IMR-90 (cell line): ENCODE measurements around the gene TMEM92. TPM values are rescaled to one million over a fixed set of nuclear protein-coding genes. Genes with fewer than 3 reads are reported as not detected.

Source experiments
- ATAC-seq: fragments of 200-7000 bp; cut with Tn5 transposase; 2 replicates; pipeline ENCODE4 v1.9.1; 2020; ENCODE audit warnings: low read depth, mild to moderate bottlenecking, moderate library complexity
- BruUV-seq: library from RNA; stranded (reverse); fragments of 400-500 nt; replicated peaks from 2 replicates; lab custom pipeline; 2021; lab: Mats Ljungman, UMichigan
- CTCF ChIA-PET: fragments of 300-600 bp; formaldehyde crosslinking; extraction: SDS; loops from one replicate; lab custom pipeline; 2021; ENCODE audit warnings: antibody characterized with exemption; lab: Yijun Ruan, JAX
- POLR2A ChIA-PET: fragments of 300-600 bp; sonication (Branson Sonifier 250); formaldehyde crosslinking; loops from one replicate; lab custom pipeline; 2022; ENCODE audit warnings: antibody characterized with exemption; ENCODE audit not compliant: unreplicated experiment; lab: Charles Lee
- DNase-seq: peaks from one replicate; pipeline ENCODE4 v3.0.0; 2013
- H2AFZ ChIP-seq: replicated peaks from 2 replicates; pipeline ENCODE3; 2013; ENCODE audit warnings: low read length, mild to moderate bottlenecking; ENCODE audit not compliant: poor library complexity
- H2AK5ac ChIP-seq: 2 replicates; pipeline ENCODE4 v1.6.1; 2013; ENCODE audit warnings: low read depth, low read length, inconsistent platforms
- H2AK9ac ChIP-seq: replicated peaks from 2 replicates; pipeline ENCODE3; 2013; ENCODE audit warnings: mild to moderate bottlenecking, low read depth, low read length, moderate library complexity; ENCODE audit not compliant: poor library complexity
- H2BK120ac ChIP-seq: 2 replicates; pipeline ENCODE4 v1.6.1; 2013; ENCODE audit warnings: low read depth, low read length, inconsistent platforms
- H2BK15ac ChIP-seq: 3 replicates; pipeline ENCODE4 v1.6.1; 2013; ENCODE audit warnings: low read depth, low read length, inconsistent platforms
- H2BK20ac ChIP-seq: 2 replicates; pipeline ENCODE4 v1.6.1; 2013; ENCODE audit warnings: low read depth, mild to moderate bottlenecking, inconsistent platforms, low read length, moderate library complexity
- H2BK5ac ChIP-seq: 2 replicates; pipeline ENCODE4 v1.6.1; 2013; ENCODE audit warnings: mild to moderate bottlenecking, low read depth, low read length, inconsistent platforms; ENCODE audit not compliant: poor library complexity, severe bottlenecking
- H3K14ac ChIP-seq: replicated peaks from 2 replicates; pipeline ENCODE4 v1.6.1; 2013; ENCODE audit warnings: low read depth, low read length, inconsistent platforms
- H3K18ac ChIP-seq: 2 replicates; pipeline ENCODE4 v1.6.1; 2013; ENCODE audit warnings: low read depth, low read length, control low read depth
- H3K23ac ChIP-seq: 2 replicates; pipeline ENCODE4 v1.6.1; 2013; ENCODE audit warnings: low read depth, low read length, inconsistent platforms
- H3K27ac ChIP-seq: 2 replicates; pipeline ENCODE4 v1.5.1; 2013; ENCODE audit warnings: mild to moderate bottlenecking, control low read depth, low read length; ENCODE audit not compliant: insufficient read depth
- H3K27me3 ChIP-seq: 2 replicates; pipeline ENCODE4 v1.6.1; 2013; ENCODE audit warnings: low read length; ENCODE audit not compliant: control insufficient read depth, insufficient read depth
- H3K36me3 ChIP-seq: 2 replicates; pipeline ENCODE4 v1.6.1; 2013; ENCODE audit warnings: low read length, mixed read lengths; ENCODE audit not compliant: control insufficient read depth, insufficient read depth
- H3K4ac ChIP-seq: 2 replicates; pipeline ENCODE4 v1.6.1; 2013; ENCODE audit warnings: low read depth, low read length, inconsistent platforms
- H3K4me1 ChIP-seq: 2 replicates; pipeline ENCODE4 v1.6.1; 2013; ENCODE audit warnings: low read length, mixed read lengths; ENCODE audit not compliant: control insufficient read depth, insufficient read depth
- H3K4me2 ChIP-seq: 2 replicates; pipeline ENCODE4 v1.6.1; 2013; ENCODE audit warnings: low read depth, mild to moderate bottlenecking, control low read depth, low read length, moderate library complexity
- H3K4me3 ChIP-seq: 2 replicates; pipeline ENCODE4 v1.5.1; 2013; ENCODE audit warnings: low read depth, mild to moderate bottlenecking, control low read depth, low read length, moderate library complexity; ENCODE audit not compliant: insufficient read depth
- H3K56ac ChIP-seq: 2 replicates; pipeline ENCODE4 v1.6.1; 2013; ENCODE audit warnings: low read length, inconsistent platforms; ENCODE audit not compliant: insufficient read depth; ENCODE audit errors: extremely low read depth
- H3K79me1 ChIP-seq, 2 experiments: 2 replicates each; pipeline ENCODE4 v1.6.1; 2013; ENCODE audit warnings: low read length in 2 of 2, inconsistent platforms in 1 of 2, low read depth in 1 of 2
- H3K9ac ChIP-seq: 2 replicates; pipeline ENCODE4 v1.6.1; 2013; ENCODE audit warnings: low read depth, low read length, control low read depth
- H3K9me1 ChIP-seq: 2 replicates; pipeline ENCODE4 v1.6.1; 2013; ENCODE audit warnings: low read length, inconsistent platforms; ENCODE audit not compliant: insufficient read depth
- H3K9me3 ChIP-seq: 2 replicates; pipeline ENCODE4 v1.6.1; 2013; ENCODE audit warnings: low read length; ENCODE audit not compliant: control insufficient read depth, insufficient read depth
- H4K20me1 ChIP-seq: 2 replicates; pipeline ENCODE4 v1.6.1; 2013; ENCODE audit warnings: low read length, inconsistent platforms; ENCODE audit not compliant: insufficient read depth
- H4K5ac ChIP-seq: 2 replicates; pipeline ENCODE4 v1.6.1; 2013; ENCODE audit warnings: mild to moderate bottlenecking, low read depth, low read length, control low read depth
- H4K8ac ChIP-seq, 2 experiments: 2 replicates each; pipeline ENCODE4 v1.6.1; 2013; ENCODE audit warnings: low read depth in 2 of 2, low read length in 2 of 2, control low read depth in 1 of 2, inconsistent platforms in 1 of 2
- H4K91ac ChIP-seq: 2 replicates; pipeline ENCODE4 v1.6.1; 2013; ENCODE audit warnings: low read depth, low read length, inconsistent platforms; ENCODE audit not compliant: insufficient read depth
- BHLHE40 ChIP-seq: fragments of 150-350 bp; IDR thresholded peaks from 2 replicates; pipeline ENCODE4 v1.6.1; 2016; ENCODE audit warnings: mild to moderate bottlenecking, low read depth, low read length
- CEBPB ChIP-seq: IDR thresholded peaks from 2 replicates; pipeline ENCODE4 v1.6.1; 2012; ENCODE audit warnings: low read depth, low read length, improper control_type of control experiment
- CHD1 ChIP-seq: IDR thresholded peaks from 2 replicates; pipeline ENCODE4 v1.6.1; 2012; ENCODE audit warnings: low read depth, low read length, improper control_type of control experiment
- FOS ChIP-seq: fragments of 150-350 bp; IDR thresholded peaks from 2 replicates; pipeline ENCODE4 v1.6.1; 2016; ENCODE audit warnings: low read depth, low read length
- MAFK ChIP-seq: IDR thresholded peaks from 2 replicates; pipeline ENCODE4 v1.6.1; 2012; ENCODE audit warnings: low read depth, low read length, improper control_type of control experiment
- MAZ ChIP-seq: IDR thresholded peaks from 2 replicates; pipeline ENCODE4 v1.6.1; 2012; ENCODE audit warnings: low read depth, mild to moderate bottlenecking, low read length, improper control_type of control experiment, moderate library complexity, borderline replicate concordance
- MXI1 ChIP-seq: IDR thresholded peaks from 2 replicates; pipeline ENCODE4 v1.6.1; 2012; ENCODE audit warnings: low read depth, mild to moderate bottlenecking, low read length, moderate library complexity, borderline replicate concordance
- NFE2L2 ChIP-seq: fragments of 150-350 bp; IDR thresholded peaks from 2 replicates; pipeline ENCODE4 v1.6.1; 2016; ENCODE audit warnings: low read depth, mild to moderate bottlenecking, low read length
- POLR2A ChIP-seq: IDR thresholded peaks from 2 replicates; pipeline ENCODE4 v1.6.1; 2012; ENCODE audit warnings: mild to moderate bottlenecking, low read depth, low read length
- SMC3 ChIP-seq: fragments of 150-350 bp; IDR thresholded peaks from 2 replicates; pipeline ENCODE4 v1.6.1; 2016; ENCODE audit warnings: low read depth, mild to moderate bottlenecking, antibody characterized with exemption, low read length, moderate library complexity
- WGBS, 2 experiments: methylation state at CpG; one replicate each; pipeline versions ENCODE4 v1.1.5 to v1.1.7; 2013; ENCODE audit warnings: missing lambda C conversion rate in 2 of 2; ENCODE audit not compliant: insufficient read length in 1 of 2; ENCODE audit errors: extremely low coverage in 2 of 2; 5-methylcytosine and 5-hydroxymethylcytosine counted together
- dilution Hi-C: fragments of 300-500 bp; cut with HindIII; formaldehyde crosslinking; loops from one replicate; pipeline ENCODE4 v1.14.3; 2018; ENCODE audit warnings: low sequenced_read_pairs; ENCODE audit not compliant: unreplicated experiment
- in situ Hi-C: fragments of 300-500 bp; cut with MboI; formaldehyde crosslinking; loops from 3 replicates; pipeline ENCODE4 v1.14.3; 2019; ENCODE audit warnings: low sequenced_read_pairs, inconsistent platforms, mixed read lengths
- intact Hi-C: fragments of 100-400 bp; cut with micrococcal nuclease; formaldehyde crosslinking; loops from 2 replicates; pipeline ENCODE4 v1.10.0; 2022
- polyA plus RNA-seq, 3 experiments: library from polyadenylated mRNA; depleted of rRNA; stranded (reverse); fragments of >200 nt; gene quantifications; 2 replicates each; pipeline ENCODE4 v1.2.3, GENCODE V29; 2012; ENCODE audit warnings: low replicate concordance in 1 of 3
- total RNA-seq: library from RNA; depleted of rRNA; stranded (reverse); fragments of >200 nt; gene quantifications from 2 replicates; pipeline ENCODE4 v1.2.3, GENCODE V29; 2012
- TF ChIP-seq, protein P1 (sequence below): conservative IDR thresholded peaks from 2 replicates; pipeline ENCODE4 v1.5.1; 2012; ENCODE audit warnings: mild to moderate bottlenecking, low read depth, low read length, improper control_type of control experiment
- TF ChIP-seq, protein P2 (sequence below): fragments of 150-350 bp; IDR thresholded peaks from 2 replicates; pipeline ENCODE4 v1.6.1; 2016; ENCODE audit warnings: low read depth, mild to moderate bottlenecking, low read length, moderate library complexity, borderline replicate concordance

The TMEM92 gene
- total and polyA plus RNA-seq, 2 of the 4 experiments (the other 2 are of a cell fraction), result 0.18 to 1.7 TPM

DNA sequence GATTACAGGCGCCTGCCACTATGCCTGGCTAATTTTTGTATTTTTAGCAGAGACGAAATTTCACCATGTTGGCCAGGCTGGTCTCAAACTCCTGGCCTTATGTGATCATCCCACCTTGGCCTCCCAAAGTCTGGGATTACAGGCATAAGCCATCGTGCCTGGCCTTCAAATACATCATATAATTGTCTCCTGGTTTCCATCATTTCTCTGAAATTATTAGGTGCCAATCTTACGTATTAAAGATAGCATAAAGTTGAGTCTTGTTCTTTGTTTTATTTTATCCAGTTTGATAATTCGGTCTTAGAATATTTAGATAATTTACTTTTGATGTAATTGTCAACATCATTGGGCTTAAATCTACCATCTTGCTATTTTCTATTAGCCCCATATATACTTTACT is 32.8 kb upstream of the TMEM92 start:
- Histone ChIP-seq H3K27ac (no peak overlapping the region), H2AK9ac (no peak overlapping the region), H2BK20ac (no peak overlapping the region), H4K5ac (no peak overlapping the region), H3K18ac (no peak overlapping the region), H3K4me3 (no peak overlapping the region), H2BK120ac (no peak overlapping the region), H2BK5ac (no peak overlapping the region), H4K91ac (no peak overlapping the region), H4K20me1 (no peaks in the 10 kb centered on the region), H3K56ac (no peak overlapping the region), H3K4me1 (peaks cover 9% of the 10 kb centered on the region; the same call in 1 of the 2 replicates), H3K9me1 (peaks cover 5% of the 10 kb centered on the region), H2AK5ac (no peak overlapping the region), H3K4me2 (no peak overlapping the region), H3K27me3 (no peaks in the 10 kb centered on the region), H2AFZ (no peak overlapping the region), H3K9me3 (no peaks in the 10 kb centered on the region; the same call in 1 of the 2 replicates), H2BK15ac (no peak overlapping the region), H3K36me3 (no peaks in the 10 kb centered on the region), H3K9ac (no peak overlapping the region), H3K4ac (no peak overlapping the region), H3K23ac (no peak overlapping the region), H3K79me1 (no peaks in the 10 kb centered on the region; a peak in 1 of 4 replicates), H3K14ac (no peak overlapping the region), H4K8ac (no peak overlapping the region)
- dilution Hi-C loops, result no loop called here
- WGBS, 2 experiments, result 92% methylated on average over 2 of the region's 5 CpGs; no CpG with 5 or more reads in 1 of the 2 experiments
- CTCF ChIA-PET, result no interaction called here
- no TSS peak for BruUV-seq
- DNase-seq (no peak), ATAC-seq (no peak)
- intact Hi-C loops, result no loop called here
- POLR2A ChIA-PET, result no interaction called here
- TF ChIP-seq SMC3, result no peak
- TF ChIP-seq FOS, result no peak
- TF ChIP-seq CEBPB, result no peak
- TF ChIP-seq, protein P1, sequence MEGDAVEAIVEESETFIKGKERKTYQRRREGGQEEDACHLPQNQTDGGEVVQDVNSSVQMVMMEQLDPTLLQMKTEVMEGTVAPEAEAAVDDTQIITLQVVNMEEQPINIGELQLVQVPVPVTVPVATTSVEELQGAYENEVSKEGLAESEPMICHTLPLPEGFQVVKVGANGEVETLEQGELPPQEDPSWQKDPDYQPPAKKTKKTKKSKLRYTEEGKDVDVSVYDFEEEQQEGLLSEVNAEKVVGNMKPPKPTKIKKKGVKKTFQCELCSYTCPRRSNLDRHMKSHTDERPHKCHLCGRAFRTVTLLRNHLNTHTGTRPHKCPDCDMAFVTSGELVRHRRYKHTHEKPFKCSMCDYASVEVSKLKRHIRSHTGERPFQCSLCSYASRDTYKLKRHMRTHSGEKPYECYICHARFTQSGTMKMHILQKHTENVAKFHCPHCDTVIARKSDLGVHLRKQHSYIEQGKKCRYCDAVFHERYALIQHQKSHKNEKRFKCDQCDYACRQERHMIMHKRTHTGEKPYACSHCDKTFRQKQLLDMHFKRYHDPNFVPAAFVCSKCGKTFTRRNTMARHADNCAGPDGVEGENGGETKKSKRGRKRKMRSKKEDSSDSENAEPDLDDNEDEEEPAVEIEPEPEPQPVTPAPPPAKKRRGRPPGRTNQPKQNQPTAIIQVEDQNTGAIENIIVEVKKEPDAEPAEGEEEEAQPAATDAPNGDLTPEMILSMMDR, result no peak
- no peak for TF ChIP-seq POLR2A
- TF ChIP-seq MAFK, result no peak
- no peak for TF ChIP-seq CHD1
- TF ChIP-seq, protein P2, sequence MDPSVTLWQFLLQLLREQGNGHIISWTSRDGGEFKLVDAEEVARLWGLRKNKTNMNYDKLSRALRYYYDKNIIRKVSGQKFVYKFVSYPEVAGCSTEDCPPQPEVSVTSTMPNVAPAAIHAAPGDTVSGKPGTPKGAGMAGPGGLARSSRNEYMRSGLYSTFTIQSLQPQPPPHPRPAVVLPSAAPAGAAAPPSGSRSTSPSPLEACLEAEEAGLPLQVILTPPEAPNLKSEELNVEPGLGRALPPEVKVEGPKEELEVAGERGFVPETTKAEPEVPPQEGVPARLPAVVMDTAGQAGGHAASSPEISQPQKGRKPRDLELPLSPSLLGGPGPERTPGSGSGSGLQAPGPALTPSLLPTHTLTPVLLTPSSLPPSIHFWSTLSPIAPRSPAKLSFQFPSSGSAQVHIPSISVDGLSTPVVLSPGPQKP, result no peak
- no peak for TF ChIP-seq MXI1
- TF ChIP-seq BHLHE40, result no peak
- no peak for TF ChIP-seq NFE2L2
- TF ChIP-seq MAZ, result no peak
- in situ Hi-C loops, result no loop called here
